Smooth muscle cell (in vitro differentiated cells): ENCODE data around the gene HTR6. TPM values are rescaled to one million over a fixed set of nuclear protein-coding genes. Genes with fewer than 3 reads are reported as not detected.

Experiments used
- DNase-seq: peaks from one replicate; lab custom pipeline; 2025; ENCODE audit not compliant: unreplicated experiment; lab: John Stamatoyannopoulos, UW
- H2AFZ ChIP-seq: fragments of 200-600 bp; sonication (generic); 2 replicates; pipeline ENCODE4 v1.6.0; 2016; ENCODE audit warnings: antibody characterized with exemption, low read depth, mild to moderate bottlenecking
- H3F3A ChIP-seq: fragments of 200-600 bp; sonication (generic); 2 replicates; pipeline ENCODE4 v1.6.0; 2017; ENCODE audit warnings: antibody characterized with exemption, low read depth
- H3K27ac ChIP-seq: fragments of 200-600 bp; sonication (generic); 2 replicates; pipeline ENCODE4 v1.5.1; 2016; ENCODE audit warnings: low read depth, mild to moderate bottlenecking
- H3K27me3 ChIP-seq: fragments of 200-600 bp; sonication (generic); 2 replicates; pipeline ENCODE4 v1.6.1; 2016; ENCODE audit warnings: low read depth, mild to moderate bottlenecking
- H3K36me3 ChIP-seq: fragments of 200-600 bp; sonication (generic); 2 replicates; pipeline ENCODE4 v1.5.1; 2016; ENCODE audit warnings: low read depth
- H3K4me1 ChIP-seq: fragments of 200-600 bp; sonication (generic); 2 replicates; pipeline ENCODE4 v1.5.1; 2016; ENCODE audit warnings: low read depth
- H3K4me2 ChIP-seq: fragments of 200-600 bp; sonication (generic); 2 replicates; pipeline ENCODE4 v1.6.0; 2016; ENCODE audit warnings: mild to moderate bottlenecking
- H3K4me3 ChIP-seq: fragments of 200-600 bp; sonication (generic); 2 replicates; pipeline ENCODE4 v1.5.1; 2016; ENCODE audit warnings: mild to moderate bottlenecking
- H3K79me2 ChIP-seq: fragments of 200-600 bp; sonication (generic); 2 replicates; pipeline ENCODE4 v1.6.0; 2016; ENCODE audit warnings: low read depth, mild to moderate bottlenecking
- H3K9ac ChIP-seq: fragments of 200-600 bp; sonication (generic); 2 replicates; pipeline ENCODE4 v1.6.0; 2016; ENCODE audit warnings: low read depth
- H3K9me3 ChIP-seq: fragments of 200-600 bp; sonication (generic); replicated peaks from 2 replicates; pipeline ENCODE4 v1.5.1; 2016; ENCODE audit warnings: low read depth
- H4K20me1 ChIP-seq: fragments of 200-600 bp; sonication (generic); 2 replicates; pipeline ENCODE4 v1.6.0; 2016; ENCODE audit warnings: low read depth
- CTCF ChIP-seq: fragments of 200-600 bp; sonication (generic); IDR thresholded peaks from 2 replicates; pipeline ENCODE4 v1.5.1; 2017; ENCODE audit warnings: borderline replicate concordance, mild to moderate bottlenecking, antibody characterized with exemption; ENCODE audit not compliant: insufficient read depth, poor library complexity, severe bottlenecking
- WGBS: methylation state at CpG from one replicate; pipeline ENCODE4 v1.1.7; 2016; ENCODE audit warnings: low lambda C conversion rate; 5-methylcytosine and 5-hydroxymethylcytosine counted together
- polyA plus RNA-seq: library from polyadenylated mRNA; unstranded; fragments of >200 nt; fragmentation: Nextera tagmentation; extraction: Ambion mirVana; gene quantifications from 2 replicates; pipeline ENCODE4 v1.2.1, GENCODE V29; 2016
- total RNA-seq: library from RNA; depleted of rRNA; stranded (reverse); fragments of >200 nt; gene quantifications from 2 replicates; pipeline ENCODE4 v1.2.3, GENCODE V29; 2014

HTR6 gene
- total and polyA plus RNA-seq, 2 experiments from 2014 or later = not detected

- peaks cover 14% of the 10 kb centered on the region for H3K27me3 ChIP-seq
- no peaks in the 10 kb centered on the region for H3K36me3 ChIP-seq
- H3K27ac ChIP-seq = no peak overlapping the region
- peak overlapping the region; percentile 65 for H3K4me3 ChIP-seq
- peak overlapping the region; percentile 47 for H3K9ac ChIP-seq
- H3F3A ChIP-seq = no peaks in the 10 kb centered on the region
- H3K4me2 ChIP-seq = peak overlapping the region; percentile 93
- DNase-seq = no peak
- peak overlapping the region; percentile 92 for H2AFZ ChIP-seq
- H3K79me2 ChIP-seq = no peaks in the 10 kb centered on the region
- H3K4me1 ChIP-seq = peaks cover 9% of the 10 kb centered on the region
- TF ChIP-seq CTCF = no peak
- peaks cover 19% of the 10 kb centered on the region for H4K20me1 ChIP-seq
- no peaks in the 10 kb centered on the region for H3K9me3 ChIP-seq
- 57% methylated on average over 28 of the region's 30 CpGs for WGBS
Observed at GRCh38 chr1:19645411-19646251, 19.0 kb upstream of the HTR6 start.

GRCh38 chr1:19646377-19647319, 18.0 kb upstream of the HTR6 start:
- Histone ChIP-seq H3K9ac (no peak overlapping the region), H3K79me2 (no peaks in the 10 kb centered on the region), H3K36me3 (no peaks in the 10 kb centered on the region), H2AFZ (no peak overlapping the region), H3F3A (no peaks in the 10 kb centered on the region), H3K4me2 (no peak overlapping the region), H3K4me3 (no peak overlapping the region), H3K27ac (no peak overlapping the region), H3K27me3 (peaks cover 8% of the 10 kb centered on the region), H4K20me1 (peaks cover 26% of the 10 kb centered on the region), H3K9me3 (no peaks in the 10 kb centered on the region), H3K4me1 (peaks cover 9% of the 10 kb centered on the region)
- no peak for DNase-seq
- WGBS = 89% methylated on average over 9 of the region's 9 CpGs
- TF ChIP-seq CTCF = no peak

- H3K4me2 ChIP-seq = no peak overlapping the region
- H3K9ac ChIP-seq = no peak overlapping the region
- no peak overlapping the region for H2AFZ ChIP-seq
- H3K27ac ChIP-seq = no peak overlapping the region
- peaks cover 2% of the 10 kb centered on the region for H3K27me3 ChIP-seq
- TF ChIP-seq CTCF = no peak
- no peaks in the 10 kb centered on the region for H3F3A ChIP-seq
- no peaks in the 10 kb centered on the region for H3K9me3 ChIP-seq
- peaks cover 26% of the 10 kb centered on the region for H4K20me1 ChIP-seq
- H3K4me3 ChIP-seq = no peak overlapping the region
- peaks cover 9% of the 10 kb centered on the region for H3K4me1 ChIP-seq
- 88% methylated on average over 16 of the region's 16 CpGs for WGBS
- H3K36me3 ChIP-seq = no peaks in the 10 kb centered on the region
- H3K79me2 ChIP-seq = no peaks in the 10 kb centered on the region
- DNase-seq = no peak
Observed at GRCh38 chr1:19647643-19648042, 17.0 kb upstream of the HTR6 start.
